Midbrain (tissue), 1 donor: ENCODE measurements around the gene KCNJ6.

Experiments
- DNase-seq: peaks from one replicate; lab custom pipeline; 2025; lab: John Stamatoyannopoulos, UW

KCNJ6 gene

DNA sequence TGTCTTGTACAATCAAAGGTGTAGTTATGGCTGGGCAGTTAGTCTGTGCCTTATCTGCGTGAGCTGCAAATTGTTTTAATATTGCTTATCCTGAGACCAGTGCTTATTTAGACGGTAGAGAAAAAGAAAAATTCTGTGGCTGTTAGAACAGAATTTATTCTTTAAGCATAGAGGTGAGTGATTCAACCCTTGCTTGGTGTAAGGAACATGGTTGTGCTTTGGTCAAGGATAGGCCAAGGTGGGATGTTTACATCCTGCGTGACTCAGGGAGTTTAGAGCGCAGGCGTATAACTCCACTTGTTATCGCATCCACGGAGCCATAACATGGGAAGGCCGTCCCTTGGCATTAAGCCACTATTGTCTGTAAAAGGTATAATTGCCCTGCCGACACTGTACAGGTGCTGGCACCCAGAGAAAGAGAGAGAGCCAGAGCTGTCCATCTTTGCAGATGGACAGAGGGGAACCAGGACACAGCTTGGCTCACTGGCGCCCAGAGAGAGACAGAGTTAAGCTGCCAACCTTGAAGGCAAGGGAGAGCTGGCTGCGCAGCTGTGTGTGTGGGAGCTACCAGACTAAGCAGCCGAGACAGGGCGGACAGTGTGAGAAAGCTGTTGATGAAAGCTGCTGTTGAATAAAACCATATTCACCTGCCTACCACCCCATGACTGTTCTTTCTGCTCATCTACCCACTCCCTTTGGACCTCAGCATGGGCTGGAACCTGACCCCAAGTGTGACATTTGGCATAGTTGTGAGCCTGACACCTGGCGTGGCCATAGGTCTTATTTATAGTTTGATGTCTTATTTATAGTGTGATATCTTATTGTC is 349.3 kb downstream of the KCNJ6 start:
- no peak for DNase-seq

DNA sequence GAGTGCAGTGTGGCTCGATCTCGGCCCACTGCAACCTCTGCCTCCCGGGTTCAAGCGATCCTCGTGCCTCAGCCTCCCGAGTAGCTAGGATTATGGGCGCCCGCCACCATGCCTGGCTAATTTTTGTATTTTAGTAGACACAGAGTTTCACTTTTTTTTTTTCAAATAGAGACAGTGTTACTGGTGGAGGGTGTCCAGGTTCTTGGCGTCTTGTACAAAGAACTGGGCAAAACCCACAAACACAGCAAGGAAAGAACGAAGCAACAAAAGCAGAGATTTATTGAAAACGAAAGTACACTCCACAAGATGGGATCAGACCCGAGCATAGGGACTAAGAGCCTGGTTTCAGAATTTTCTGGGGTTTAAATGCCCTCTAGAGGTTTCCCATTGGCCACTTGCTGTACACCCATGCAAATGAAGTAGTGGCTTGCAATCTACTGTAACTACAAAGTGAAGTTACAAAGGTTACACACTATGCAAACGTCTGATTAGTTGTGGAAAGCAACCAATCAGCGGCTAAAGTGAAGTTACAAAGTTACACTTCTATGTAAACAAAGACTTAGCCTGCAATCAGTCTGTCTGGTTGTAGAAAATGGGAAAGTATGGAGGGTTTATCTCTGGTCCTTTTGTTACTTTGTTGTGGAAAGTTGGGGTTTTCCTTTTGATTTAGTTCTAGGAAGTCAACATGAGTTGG is 350.6 kb downstream of the KCNJ6 start:
- DNase-seq, result peak; percentile 61

DNA sequence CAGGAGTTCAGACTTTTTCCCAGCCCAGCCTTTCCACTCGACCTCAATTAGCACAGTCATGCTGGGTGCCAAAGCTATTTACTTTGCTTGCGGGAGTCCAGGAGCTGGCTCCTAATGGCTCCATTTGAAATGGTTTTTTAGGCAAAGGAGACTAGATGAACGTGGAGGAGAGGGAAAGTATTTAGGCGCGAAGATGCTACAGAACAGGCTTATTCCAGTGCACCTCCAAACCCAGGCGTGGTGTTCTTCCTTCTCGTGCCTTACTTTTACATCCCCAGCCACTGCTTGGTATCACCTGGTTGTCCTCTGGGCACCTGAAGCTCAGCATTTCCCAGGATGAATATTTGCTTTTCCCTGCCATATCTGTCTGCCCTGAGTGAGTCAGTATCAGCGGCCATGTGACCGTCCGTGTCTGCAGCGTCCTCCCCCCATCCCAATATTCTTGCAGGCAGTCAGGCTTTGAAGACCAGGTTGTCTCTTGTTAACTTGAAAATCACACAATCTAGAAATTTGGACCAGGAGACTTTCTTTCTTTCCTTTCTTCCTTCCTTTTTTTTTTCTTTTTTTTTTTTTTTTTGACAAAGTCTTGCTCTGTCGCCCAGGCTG is 351.2 kb downstream of the KCNJ6 start:
- DNase-seq, result peak; percentile 44

DNA sequence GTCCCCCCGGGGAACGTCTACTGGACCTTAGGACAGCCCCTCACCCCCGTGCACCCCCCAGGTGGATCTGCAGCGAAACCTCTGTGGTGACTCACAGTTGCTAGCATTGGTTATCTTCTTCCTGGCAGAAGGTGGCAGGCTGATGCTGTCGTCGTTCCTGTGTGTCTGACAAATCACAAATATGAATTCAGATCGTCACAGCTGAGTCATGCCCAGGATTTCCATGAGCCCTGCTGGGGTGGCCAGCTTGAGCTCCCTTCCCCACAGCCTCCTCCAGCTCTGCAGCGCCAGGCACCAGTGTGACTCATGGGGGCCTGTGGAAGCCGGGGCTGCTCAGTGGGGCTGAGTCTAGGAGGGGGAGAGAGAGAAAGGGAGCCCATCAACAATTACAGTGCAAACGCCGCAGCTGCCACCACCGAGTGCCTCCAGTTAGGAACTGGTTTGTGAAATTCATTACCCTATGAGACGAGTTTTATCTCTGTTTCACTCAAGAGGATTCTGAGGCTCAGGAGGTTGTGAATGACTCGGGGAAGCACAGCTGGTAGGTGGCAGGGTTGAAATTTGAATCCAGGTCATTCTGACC is 351.8 kb downstream of the KCNJ6 start:
- DNase-seq, result peak; percentile 69

DNA sequence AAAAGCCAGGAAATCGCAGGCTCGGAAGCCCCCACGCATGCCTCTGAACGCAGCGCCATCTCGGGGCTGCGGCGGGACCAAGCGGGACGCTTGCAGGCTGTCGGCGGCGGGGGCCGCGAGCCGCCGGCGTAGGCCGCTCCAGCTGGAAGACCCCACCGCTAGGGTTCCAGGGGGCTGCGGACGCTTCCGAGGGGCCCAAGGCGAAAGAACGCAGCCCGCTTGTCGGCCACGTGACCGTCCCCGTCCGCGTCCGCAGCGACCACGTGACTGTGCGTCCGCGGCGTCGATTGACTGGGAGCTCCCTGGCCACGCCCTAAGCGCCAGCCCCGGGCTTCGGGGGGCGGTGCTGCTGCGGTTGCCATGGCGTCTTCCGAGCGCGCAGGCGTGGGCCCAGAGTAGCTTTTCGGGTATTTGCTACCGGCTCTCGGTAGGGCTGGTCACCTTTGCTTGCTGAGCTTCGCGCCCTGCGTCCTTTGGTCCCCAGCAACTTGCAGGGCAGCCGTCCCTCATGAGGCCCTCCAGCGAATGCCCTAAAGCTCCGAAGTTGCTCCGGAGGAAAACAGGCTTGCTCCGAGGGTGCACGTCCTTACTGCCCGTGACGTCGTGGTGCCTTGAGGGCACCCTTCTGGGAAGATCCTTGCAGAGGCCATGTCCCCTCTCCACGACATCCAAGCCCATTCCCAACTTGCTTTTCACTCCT is 352.5 kb downstream of the KCNJ6 start:
- DNase-seq, result peak; percentile 95

DNA sequence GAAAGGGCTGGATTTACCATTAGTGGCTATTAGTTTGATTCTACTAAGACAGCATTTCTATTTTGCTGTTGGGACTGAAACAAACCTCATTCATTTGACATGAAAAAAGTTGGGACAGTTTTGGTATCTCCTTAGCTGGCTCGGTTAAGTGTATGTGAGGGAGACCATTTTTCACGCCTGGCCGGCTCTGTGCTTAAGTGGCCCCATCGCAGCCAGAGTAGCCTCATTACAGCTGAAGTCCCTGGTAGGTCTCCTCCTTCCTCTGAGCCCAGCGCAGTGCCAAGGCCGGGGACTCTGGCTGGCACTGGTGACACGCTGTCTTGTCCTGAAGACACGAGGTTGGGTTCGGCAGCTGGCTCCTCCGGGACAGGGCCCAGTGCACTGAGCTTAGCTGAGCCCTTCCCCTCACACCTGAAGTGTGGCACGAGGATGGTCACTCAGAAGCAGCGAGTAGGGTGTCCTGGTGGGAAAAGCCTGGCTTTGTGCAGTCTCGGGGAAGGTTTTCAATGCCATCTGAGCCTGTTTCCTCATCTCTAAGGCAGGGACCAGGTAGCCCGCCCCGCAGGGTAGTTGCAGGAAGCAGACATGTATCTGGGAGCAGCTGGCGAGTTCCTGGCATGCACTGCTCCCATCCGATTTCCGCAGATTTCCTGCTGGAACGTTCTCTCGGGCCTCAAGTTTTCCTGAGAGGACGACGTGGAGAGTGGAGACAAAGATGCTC is 353.2 kb downstream of the KCNJ6 start:
- DNase-seq, result no peak

DNA sequence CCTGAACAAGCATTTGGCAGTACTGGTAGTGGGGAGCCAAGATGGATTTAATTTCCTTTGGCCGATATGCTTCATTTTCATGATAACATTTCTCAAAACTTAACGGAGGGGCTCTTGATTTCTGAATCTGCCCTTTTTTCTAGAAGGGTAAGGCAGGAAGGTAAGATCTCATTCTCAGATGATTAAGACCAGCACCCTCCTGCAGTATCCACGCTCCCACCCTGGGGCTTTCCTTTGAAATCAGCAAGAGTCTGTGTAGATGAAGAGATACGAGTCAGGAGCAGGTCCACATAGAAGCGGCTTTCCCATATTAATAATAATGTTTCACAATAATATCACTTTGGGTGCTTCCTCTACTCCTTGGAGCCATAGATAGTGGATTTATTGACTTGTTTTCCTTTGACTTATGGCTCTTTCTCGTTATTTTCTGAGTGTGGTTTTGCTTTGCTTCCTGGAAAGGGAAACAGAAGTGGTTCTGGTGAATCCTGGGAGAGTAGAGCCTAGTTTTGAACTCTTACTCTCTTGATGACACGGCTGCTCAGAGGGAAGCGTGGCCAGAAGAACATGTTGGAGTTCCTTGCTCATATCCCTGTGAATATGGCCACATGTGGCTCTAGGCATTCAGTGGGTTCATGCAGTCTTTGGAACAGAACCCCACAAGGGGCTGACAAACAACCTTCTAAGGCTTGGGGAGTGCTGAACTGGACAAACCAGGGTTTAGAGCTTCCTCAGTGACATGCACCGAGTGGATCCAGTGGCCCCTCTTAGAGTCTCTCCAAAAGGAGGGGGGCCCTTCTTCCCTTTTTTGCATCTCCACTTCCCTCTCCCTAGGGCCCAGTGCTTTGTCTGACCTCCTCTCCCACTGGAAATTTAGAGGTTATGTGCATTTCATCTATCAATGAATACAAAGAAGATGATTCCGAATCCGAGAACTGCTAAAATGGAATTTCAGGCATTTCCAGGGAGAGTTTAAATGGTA is 354.0 kb downstream of the KCNJ6 start:
- DNase-seq, result no peak

DNA sequence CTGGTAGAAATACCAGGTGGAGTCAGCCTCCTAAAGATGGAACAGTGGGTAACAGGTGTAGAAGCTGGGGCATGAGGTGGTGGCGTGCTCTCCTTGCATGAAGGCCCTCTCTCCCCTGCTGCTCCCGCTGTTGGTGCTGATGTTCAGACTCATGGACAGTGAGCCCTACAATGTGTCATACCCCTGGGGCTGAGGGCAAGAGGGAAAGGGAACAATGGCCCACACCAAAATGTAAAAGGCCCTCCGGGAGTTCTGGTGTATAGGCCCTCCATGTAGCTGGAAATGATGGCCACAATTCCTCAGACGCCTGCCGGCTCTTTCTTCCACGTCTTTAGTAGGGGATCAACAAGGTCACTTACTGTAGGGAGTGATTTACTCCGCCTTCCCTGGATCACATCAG is 354.8 kb downstream of the KCNJ6 start:
- no peak for DNase-seq

DNA sequence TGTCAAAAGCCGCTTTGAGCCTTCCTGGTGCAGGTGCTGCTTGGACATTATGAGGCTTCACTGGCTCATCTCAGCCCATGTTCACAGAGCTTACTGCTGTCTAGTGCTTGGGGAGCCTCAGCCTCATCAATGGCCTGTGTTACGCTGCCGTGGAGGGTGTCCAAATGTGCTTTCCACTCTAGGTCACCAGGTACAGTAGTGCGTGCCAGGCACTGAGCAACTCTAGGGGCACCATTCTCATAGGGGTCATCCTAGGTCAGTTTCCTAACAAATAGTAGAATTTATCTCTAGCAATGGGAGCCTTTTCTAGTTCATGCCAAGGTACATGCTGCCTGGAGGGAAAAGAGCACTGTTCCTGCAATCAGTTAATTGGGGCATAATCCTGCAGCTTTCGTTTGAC is 355.9 kb downstream of the KCNJ6 start:
- no peak for DNase-seq

DNA sequence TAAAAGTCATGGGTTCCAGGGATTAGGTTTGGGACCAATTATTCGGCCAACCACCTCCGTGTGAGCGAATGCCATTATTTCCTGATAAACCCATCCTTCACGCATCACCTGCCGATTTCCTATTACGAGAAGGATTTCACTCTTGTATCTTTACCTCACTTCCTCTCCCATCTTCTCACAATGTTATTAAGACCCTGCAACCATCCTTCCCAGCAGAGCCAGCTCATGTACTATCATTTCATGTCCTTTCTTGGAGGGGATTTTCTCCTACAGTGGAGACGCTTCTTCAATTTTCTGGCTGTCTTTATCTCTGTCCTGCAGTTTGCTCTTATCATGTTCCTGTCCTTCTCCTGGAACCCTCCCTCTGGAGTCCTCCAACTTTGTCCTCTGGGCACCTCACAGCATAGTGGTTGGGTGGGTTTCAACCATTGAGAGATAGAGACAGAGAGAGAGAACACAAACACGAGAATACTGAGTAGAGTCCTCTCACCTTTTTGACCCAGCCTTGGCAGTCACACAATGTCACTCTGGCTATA is 357.5 kb downstream of the KCNJ6 start:
- DNase-seq, result no peak
